HG03432 (cell line): ENCODE results near the gene IGSF21.

Experiments
- ATAC-seq: cut with Tn5 transposase; IDR thresholded peaks from one replicate; pipeline ENCODE4 v1.9.1; 2021; ENCODE audit warnings: mild to moderate bottlenecking, moderate library complexity; ENCODE audit not compliant: unreplicated experiment

The IGSF21 gene

GRCh38 chr1:18119289-18119688 is 11.7 kb downstream of the IGSF21 start:
- no peak for ATAC-seq

DNA sequence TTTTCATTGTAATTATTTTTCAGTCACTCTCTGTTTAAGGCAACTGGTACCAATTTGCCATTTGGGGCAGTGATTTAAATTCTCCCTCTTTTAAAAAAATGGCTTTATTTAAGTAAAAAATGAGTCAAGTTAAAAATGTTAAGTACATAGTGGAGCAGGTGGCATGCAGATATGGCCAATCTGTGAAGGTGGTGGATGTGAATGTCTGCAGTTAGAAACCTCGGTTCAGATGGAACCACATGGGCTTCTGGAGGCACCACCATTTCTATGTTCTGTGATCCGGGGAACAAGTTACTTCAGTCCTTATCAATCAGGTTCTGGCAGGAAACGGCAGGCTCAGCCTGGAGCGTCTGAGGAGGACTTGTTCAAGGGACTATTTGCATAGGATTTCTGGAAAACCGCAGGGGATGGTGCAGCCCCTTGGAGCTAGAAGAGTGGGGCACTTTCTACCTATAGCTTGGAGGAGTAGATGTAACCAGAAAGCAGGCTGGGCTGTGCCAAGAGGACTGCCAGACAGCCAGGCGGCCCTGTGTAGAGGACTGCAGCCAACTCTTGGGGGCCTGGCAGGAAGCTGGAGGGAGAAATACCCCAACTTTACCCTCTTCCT is 12.3 kb downstream of the IGSF21 start:
- no peak for ATAC-seq

DNA sequence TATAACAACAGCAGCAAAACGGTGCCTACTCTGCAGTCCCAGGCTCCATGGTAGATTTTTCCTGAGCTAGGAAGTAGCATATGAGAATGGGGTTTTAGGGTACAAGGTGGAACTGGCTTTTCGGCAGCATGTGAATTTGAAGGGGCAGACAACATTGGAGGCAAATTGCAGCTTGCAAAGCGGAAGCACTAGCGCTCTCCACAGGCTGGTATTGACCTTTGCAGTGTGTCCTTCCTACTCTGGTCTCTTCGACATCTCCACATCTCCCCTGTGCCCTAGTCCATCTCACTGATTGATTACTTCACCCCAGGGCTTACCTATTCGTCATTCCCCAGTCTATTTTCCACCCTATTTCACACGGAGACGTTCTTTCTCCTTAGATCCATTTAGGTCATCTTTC is 13.0 kb downstream of the IGSF21 start:
- no peak for ATAC-seq

DNA sequence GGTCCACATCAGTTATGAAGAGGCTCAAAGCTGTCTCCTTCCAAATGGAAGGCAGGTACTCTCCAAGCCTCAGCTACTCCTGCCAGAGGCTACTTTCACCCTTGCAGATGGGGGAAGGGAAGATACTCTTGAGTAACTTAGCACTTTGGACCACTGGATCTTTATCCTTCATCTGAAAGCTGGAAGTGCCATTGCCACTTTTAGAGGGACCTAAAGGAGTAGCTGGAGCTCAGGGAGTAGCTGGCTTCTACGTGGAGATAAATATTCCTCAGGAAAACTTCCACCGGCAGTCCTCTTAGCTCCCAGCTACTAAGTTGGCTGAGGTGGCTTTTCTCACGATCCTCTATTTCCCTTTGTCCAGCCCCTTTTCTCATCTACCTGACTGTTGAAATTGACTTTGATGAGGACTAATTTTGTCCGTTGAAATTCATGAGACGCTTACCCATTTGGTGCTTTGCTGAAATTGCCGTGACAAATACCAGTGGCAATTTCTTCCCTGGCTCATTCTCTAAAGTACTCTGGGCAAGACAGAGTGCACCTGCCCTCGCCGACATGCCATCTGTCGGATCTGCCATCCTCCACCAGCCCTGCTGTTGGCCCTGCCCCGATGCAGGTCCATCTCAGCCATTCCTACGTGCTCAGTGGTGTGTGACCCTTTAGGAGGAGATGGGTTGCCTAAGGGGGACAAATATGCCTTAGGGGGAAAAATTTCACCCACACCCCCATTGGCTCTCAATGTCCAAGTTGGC is 13.6 kb downstream of the IGSF21 start:
- no peak for ATAC-seq

DNA sequence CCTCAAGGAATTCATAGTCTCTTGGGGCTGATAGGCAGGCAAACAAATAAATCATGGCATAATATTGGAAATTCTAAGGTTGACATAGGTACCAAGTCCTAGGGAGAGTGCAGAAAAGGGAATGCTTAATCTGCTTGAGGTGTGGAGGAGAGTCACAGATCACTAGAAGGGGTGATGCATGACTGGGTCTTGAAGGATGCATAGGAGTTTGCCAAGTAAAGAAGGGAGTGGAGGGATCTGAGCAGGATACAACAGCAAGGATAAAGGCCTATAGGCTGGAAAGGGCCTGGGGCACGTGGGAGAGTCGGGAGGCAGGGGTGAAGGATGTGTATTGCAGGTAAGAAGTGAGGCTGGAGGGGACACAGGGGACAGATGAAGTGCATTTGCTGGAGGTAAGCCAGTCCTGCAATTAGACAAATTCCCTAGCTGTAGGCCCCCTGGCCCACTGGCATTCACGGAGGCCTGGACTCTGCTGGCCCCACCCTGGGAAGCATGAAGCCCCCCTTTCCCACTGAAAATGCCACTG is 15.9 kb downstream of the IGSF21 start:
- ATAC-seq, result no peak

DNA sequence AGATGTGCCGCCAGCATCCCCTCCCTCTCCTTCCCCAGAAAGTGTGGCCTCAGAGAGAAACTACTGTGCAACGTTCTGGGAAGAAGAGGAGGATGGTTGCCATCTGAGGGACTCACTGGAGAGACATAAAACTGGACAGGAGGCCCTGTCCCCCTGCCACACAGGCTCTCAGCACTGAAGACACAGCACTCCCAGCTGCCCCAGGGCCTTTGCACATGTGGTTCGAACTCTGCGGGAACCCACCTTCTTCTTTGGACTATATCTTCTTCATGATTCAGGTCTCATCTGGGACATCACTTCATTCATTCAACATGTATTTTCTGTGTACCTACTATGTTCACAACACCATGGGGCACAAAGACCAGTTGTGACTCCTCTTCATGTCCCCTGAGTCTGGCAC is 17.4 kb downstream of the IGSF21 start:
- no peak for ATAC-seq

GRCh38 chr1:18126616-18127015 is 19.0 kb downstream of the IGSF21 start:
- ATAC-seq, result no peak

GRCh38 chr1:18128298-18128697 is 20.7 kb downstream of the IGSF21 start:
- ATAC-seq, result no peak

DNA sequence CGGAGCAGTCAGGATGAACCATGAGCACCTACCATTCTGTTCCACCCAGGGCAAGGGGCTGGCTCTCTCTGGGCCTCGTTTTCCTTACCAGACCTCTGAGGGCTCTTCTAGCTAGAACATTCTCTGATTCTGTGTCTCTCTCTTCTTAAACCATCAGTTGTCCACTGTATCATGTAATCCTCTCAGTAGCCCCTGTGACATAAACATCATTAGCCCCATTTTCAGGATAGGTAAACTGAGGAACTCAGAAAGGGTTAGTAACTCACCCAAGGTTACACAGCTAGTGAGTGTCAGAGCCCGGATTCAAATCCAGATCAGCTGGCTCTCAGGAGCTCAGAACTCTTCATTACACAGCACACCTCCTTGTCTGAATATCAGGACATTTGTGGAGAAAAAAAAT is 22.8 kb downstream of the IGSF21 start:
- no peak for ATAC-seq

GRCh38 chr1:18132022-18132710 is 24.6 kb downstream of the IGSF21 start:
- no peak for ATAC-seq

GRCh38 chr1:18132711-18133541 is 25.3 kb downstream of the IGSF21 start:
- no peak for ATAC-seq

DNA sequence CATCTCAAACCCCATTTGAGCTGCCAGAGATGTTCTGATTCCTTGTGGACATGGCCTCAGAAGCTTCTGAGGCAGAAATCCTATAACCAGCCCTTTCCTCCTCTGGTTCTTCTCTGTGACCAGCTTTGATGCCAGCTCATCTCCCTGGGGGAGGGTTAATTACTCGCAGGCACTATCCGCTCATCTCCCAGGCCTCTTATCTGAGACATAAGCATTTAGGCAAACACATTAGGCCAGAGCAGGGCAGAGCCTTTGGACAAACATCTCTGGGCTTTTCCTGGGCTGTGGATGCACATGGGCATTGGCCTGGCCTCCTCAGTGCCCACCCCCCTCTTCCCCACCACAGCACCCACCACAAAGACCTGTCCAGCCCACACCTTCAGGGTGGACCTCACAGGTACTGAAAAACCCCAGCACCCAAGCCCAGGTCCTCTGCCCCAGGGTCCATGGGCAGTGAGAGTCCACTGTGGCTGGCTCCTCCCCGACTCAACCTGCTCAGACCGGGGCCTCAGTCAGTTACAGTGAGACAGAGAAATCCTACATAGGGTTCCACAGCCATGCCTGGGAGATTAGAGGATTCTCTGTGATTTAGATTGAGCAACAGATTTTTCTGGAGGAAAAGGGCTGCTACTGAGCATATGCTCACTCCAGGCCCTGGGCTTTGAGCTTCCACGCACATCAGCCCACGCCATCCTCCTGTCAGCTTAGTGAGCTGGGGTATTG is 26.9 kb downstream of the IGSF21 start:
- ATAC-seq, result no peak

- ATAC-seq, result no peak
Measured at GRCh38 chr1:18137759-18138345, 30.3 kb downstream of the IGSF21 start.

GRCh38 chr1:18139198-18139981 is 31.8 kb downstream of the IGSF21 start:
- ATAC-seq, result no peak

GRCh38 chr1:18140411-18140810 is 32.8 kb downstream of the IGSF21 start:
- ATAC-seq, result no peak

DNA sequence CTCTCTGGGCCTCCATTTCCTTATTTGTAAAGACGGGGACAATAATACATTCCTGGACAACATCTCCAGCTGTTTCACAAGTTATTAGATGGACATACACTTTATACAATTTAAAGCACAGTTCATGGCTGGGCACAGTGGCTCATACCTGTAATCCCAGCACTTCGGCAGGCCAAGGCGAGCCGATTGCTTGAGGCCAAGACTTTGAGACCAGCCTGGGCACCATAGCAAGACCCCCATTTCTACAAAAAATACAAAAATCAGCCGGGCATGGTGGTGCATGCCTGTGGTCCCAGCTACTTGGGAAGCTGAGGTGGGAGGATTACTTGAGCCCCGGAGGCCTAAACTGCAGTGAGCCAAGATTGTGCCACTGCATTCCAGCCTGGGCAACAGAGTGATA is 34.1 kb downstream of the IGSF21 start:
- ATAC-seq, result no peak

GRCh38 chr1:18142471-18142870 is 34.9 kb downstream of the IGSF21 start:
- ATAC-seq, result no peak

DNA sequence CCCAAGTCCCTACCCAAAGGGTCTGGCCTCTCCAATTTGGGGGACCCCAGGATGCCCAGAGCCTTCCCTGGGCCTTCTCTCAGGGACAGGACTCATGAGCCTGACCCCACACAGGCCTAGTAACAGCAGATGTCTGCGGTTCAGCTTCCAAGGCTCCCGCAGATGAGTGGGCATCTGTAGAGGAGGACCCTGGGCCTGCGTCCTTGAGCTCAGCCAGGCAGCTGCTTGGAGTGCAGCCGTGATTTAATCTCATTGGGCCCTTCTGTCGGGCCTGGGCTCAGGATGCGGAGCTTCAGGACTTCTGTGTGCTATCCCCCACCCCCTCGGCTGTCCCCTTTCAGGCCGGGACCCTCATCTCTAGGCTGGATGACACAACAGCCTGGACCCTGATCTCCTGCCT is 35.4 kb downstream of the IGSF21 start:
- no peak for ATAC-seq

GRCh38 chr1:18144062-18144461 is 36.5 kb downstream of the IGSF21 start:
- no peak for ATAC-seq
